ENCODE data around the gene GLE1. TPM values are rescaled to one million over a fixed set of nuclear protein-coding genes. Genes with fewer than 3 reads are reported as not detected.

The GLE1 gene
- total and polyA plus RNA-seq, 4 donors = 11.3 to 24.7 (median 21.1) TPM

GRCh38 chr9:128587453-128587852 lies 82.9 kb downstream of the GLE1 start:
- ATAC-seq (ENCODE audit: insufficient read depth, low FRiP score) (no peak), DNase-seq (no peak)
- Histone ChIP-seq H3K27me3 (ENCODE audit: control insufficient read depth in 3 of 3, insufficient read depth in 3 of 3, low read length in 2 of 3) (no peaks in the 10 kb centered on the region), H3K36me3 (ENCODE audit: control insufficient read depth in 4 of 4, insufficient read depth in 4 of 4, low read length in 4 of 4) (peaks cover 47 to 73% (median 60%) of the 10 kb centered on the region in 4 donors), H3K4me3 (no peak overlapping the region), H3K4me1 (ENCODE audit: control insufficient read depth in 5 of 5, insufficient read depth in 5 of 5, low read length in 5 of 5) (no peaks in the 10 kb centered on the region), H3K9me3 (ENCODE audit: control insufficient read depth in 4 of 4, insufficient read depth in 3 of 4, low read length in 3 of 4) (no peaks in the 10 kb centered on the region), H3K9ac (ENCODE audit: insufficient read depth in 1 of 2, low read length in 2 of 2) (no peak overlapping the region), H3K27ac (ENCODE audit: low read depth in 1 of 2, low read length in 1 of 2) (no peak overlapping the region)
- no peak for TF ChIP-seq CTCF (IDR thresholded peaks at IDR 0.05; ENCODE audit: control extremely low read depth, extremely low read depth)
- WGBS, 2 donors = 67 to 69% methylated on average over 6 of the region's 6 CpGs

GRCh38 chr9:128588581-128589233 lies 84.2 kb downstream of the GLE1 start:
- Histone ChIP-seq H3K9ac (ENCODE audit: insufficient read depth in 1 of 2, low read length in 2 of 2) (no peak overlapping the region), H3K4me1 (ENCODE audit: control insufficient read depth in 5 of 5, insufficient read depth in 5 of 5, low read length in 5 of 5) (no peaks in the 10 kb centered on the region), H3K4me3 (no peak overlapping the region), H3K27ac (ENCODE audit: low read depth in 1 of 2, low read length in 1 of 2) (no peak overlapping the region), H3K9me3 (ENCODE audit: control insufficient read depth in 4 of 4, insufficient read depth in 3 of 4, low read length in 3 of 4) (peaks cover 0 to 3% (median 0%) of the 10 kb centered on the region in 4 donors), H3K27me3 (ENCODE audit: control insufficient read depth in 3 of 3, insufficient read depth in 3 of 3, low read length in 2 of 3) (no peaks in the 10 kb centered on the region), H3K36me3 (ENCODE audit: control insufficient read depth in 4 of 4, insufficient read depth in 4 of 4, low read length in 4 of 4) (peaks cover 46 to 72% (median 53%) of the 10 kb centered on the region in 4 donors)
- WGBS, 2 donors = 92 to 96% methylated on average over 11 of the region's 11 CpGs
- DNase-seq = no peak
- TF ChIP-seq CTCF (IDR thresholded peaks at IDR 0.05; ENCODE audit: control extremely low read depth, extremely low read depth) = no peak
- no peak for ATAC-seq (ENCODE audit: insufficient read depth, low FRiP score)

Small RNA genes within 50 kb of the gene (small RNA-seq; reads per million reads assigned to genes)
- gene RNU7-171P (ENCODE audit: low replicate concordance) = not detected

Other genes starting within 250 kb of the GLE1 start
- gene GOLGA2, start 228.7 kb upstream of the GLE1 start, total RNA-seq = 100 to 1,000 TPM; 100 to 137 TPM
- 10 to 100 TPM; 56.0 to 79.4 TPM for gene GOLGA2, start 228.7 kb upstream of the GLE1 start, polyA plus RNA-seq
- gene SWI5, start 228.4 kb upstream of the GLE1 start, total RNA-seq = 10 to 100 TPM; 19.6 to 28.4 TPM
- gene SWI5, start 228.4 kb upstream of the GLE1 start, polyA plus RNA-seq = 10 to 100 TPM; 22.8 to 23.6 TPM
- 10 to 100 TPM; 17.2 to 28.9 TPM for gene TRUB2, start 182.3 kb upstream of the GLE1 start, total RNA-seq
- 10 to 100 TPM; 14.6 to 17.1 TPM for gene TRUB2, start 182.3 kb upstream of the GLE1 start, polyA plus RNA-seq
- 10 to 100 TPM; 32.4 to 63.8 TPM for gene COQ4, start 181.9 kb upstream of the GLE1 start, total RNA-seq
- 10 to 100 TPM; 40.8 to 57.5 TPM for gene COQ4, start 181.9 kb upstream of the GLE1 start, polyA plus RNA-seq
- gene SLC27A4, start 164.2 kb upstream of the GLE1 start, total RNA-seq = 10 to 100 TPM in 1 of 2 donors, 1 to 10 TPM in 1; 6.8 to 25.2 TPM
- 10 to 100 TPM; 23.3 to 29.7 TPM for gene SLC27A4, start 164.2 kb upstream of the GLE1 start, polyA plus RNA-seq
- gene URM1, start 133.3 kb upstream of the GLE1 start, total RNA-seq = 10 to 100 TPM; 57.1 to 67.2 TPM
- 10 to 100 TPM; 35.1 to 65.6 TPM for gene URM1, start 133.3 kb upstream of the GLE1 start, polyA plus RNA-seq
- gene CERCAM, start 83.9 kb upstream of the GLE1 start, total RNA-seq = 10 to 100 TPM; 17.9 to 27.5 TPM
- 10 to 100 TPM in 1 of 2 donors, 1 to 10 TPM in 1; 6.0 to 10.7 TPM for gene CERCAM, start 83.9 kb upstream of the GLE1 start, polyA plus RNA-seq
- 10 to 100 TPM; 31.3 to 34.4 TPM for gene ODF2, start 48.7 kb upstream of the GLE1 start, total RNA-seq
- 10 to 100 TPM; 13.4 to 21.4 TPM for gene ODF2, start 48.7 kb upstream of the GLE1 start, polyA plus RNA-seq
- gene SPTAN1, start 47.9 kb downstream of the GLE1 start, total RNA-seq = 100 to 1,000 TPM; 328 to 438 TPM
- 100 to 1,000 TPM in 1 of 2 donors, 10 to 100 TPM in 1; 70.0 to 145 TPM for gene SPTAN1, start 47.9 kb downstream of the GLE1 start, polyA plus RNA-seq
- 10 to 100 TPM; 32.5 to 84.8 TPM for gene DYNC2I2, start 152.1 kb downstream of the GLE1 start, total RNA-seq
- gene DYNC2I2, start 152.1 kb downstream of the GLE1 start, polyA plus RNA-seq = 10 to 100 TPM; 47.2 to 84.7 TPM
- 100 to 1,000 TPM; 232 to 364 TPM for gene SET, start 184.5 kb downstream of the GLE1 start, total RNA-seq
- 100 to 1,000 TPM in 1 of 2 donors, 10 to 100 TPM in 1; 98.0 to 146 TPM for gene SET, start 184.5 kb downstream of the GLE1 start, polyA plus RNA-seq
- gene PKN3, start 197.8 kb downstream of the GLE1 start, total RNA-seq = 10 to 100 TPM in 1 of 2 donors, 1 to 10 TPM in 1; 4.1 to 19.3 TPM
- gene PKN3, start 197.8 kb downstream of the GLE1 start, polyA plus RNA-seq = 10 to 100 TPM in 1 of 2 donors, 1 to 10 TPM in 1; 8.6 to 13.0 TPM
- 10 to 100 TPM; 22.6 to 49.5 TPM for gene ZDHHC12, start 219.4 kb downstream of the GLE1 start, total RNA-seq
- 100 to 1,000 TPM in 1 of 2 donors, 10 to 100 TPM in 1; 77.4 to 103 TPM for gene ZDHHC12, start 219.4 kb downstream of the GLE1 start, polyA plus RNA-seq

Measured in lung (tissue), 13 donors.